ENCODE measurements around the gene MPO. TPM values are rescaled to one million over a fixed set of nuclear protein-coding genes. Genes with fewer than 3 reads are reported as not detected.

The MPO gene
- total RNA-seq, 1 experiment from 2014 or later = not detected

DNA sequence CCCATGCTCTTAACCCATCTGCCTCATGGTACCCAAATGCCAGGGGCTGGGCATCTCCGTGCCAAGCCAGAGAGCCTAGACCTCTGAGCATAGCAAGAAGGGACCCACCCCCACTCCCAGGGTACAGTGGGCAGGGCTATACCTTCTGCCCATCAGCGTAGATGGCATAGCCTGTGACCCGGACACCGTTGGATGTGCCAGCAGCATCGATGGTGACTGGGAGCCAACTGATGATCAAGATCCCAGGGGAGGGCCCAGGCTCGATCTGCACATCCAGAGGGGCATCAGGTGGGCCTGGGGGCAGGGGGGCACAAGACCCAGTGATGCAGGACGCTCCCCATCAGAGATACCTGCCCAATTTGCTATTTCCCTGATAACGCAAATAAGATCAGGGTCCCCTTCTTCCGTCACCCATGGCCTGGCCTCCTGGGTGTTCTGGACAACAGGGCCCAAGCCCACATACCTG is 30.7 kb upstream of the MPO start:
- Histone ChIP-seq H2AFZ (ENCODE audit: low read length) (no peak overlapping the region), H3K27me3 (ENCODE audit: insufficient read depth, low read length) (no peaks in the 10 kb centered on the region), H2BK20ac (ENCODE audit: low read depth, low read length, poor library complexity, severe bottlenecking) (no peak overlapping the region), H3K4ac (ENCODE audit: low read depth, low read length) (no peak overlapping the region), H3K79me1 (ENCODE audit: insufficient read depth, low read depth, low read length, poor library complexity, severe bottlenecking) (no peaks in the 10 kb centered on the region), H2BK15ac (ENCODE audit: low read depth, low read length) (no peak overlapping the region), H3K4me1 (ENCODE audit: insufficient read depth, low read length) (no peaks in the 10 kb centered on the region), H3K56ac (ENCODE audit: insufficient read length, low read depth, low read length) (no peak overlapping the region), H4K20me1 (ENCODE audit: control insufficient read depth, insufficient read depth, insufficient read length) (no peaks in the 10 kb centered on the region), H3K27ac (ENCODE audit: insufficient read length, low read depth, low read length) (no peak overlapping the region), H3K23me2 (ENCODE audit: insufficient read length, low read depth, low read length, poor library complexity, severe bottlenecking) (no peaks in the 10 kb centered on the region), H2AK5ac (ENCODE audit: insufficient read length, low read length) (no peak overlapping the region), H4K5ac (ENCODE audit: insufficient read length, low read depth, low read length) (no peak overlapping the region), H2BK120ac (ENCODE audit: low read depth, low read length, poor library complexity, severe bottlenecking) (no peak overlapping the region), H3K9me3 (ENCODE audit: control insufficient read depth, low read depth, low read length) (no peaks in the 10 kb centered on the region), H3K18ac (ENCODE audit: insufficient read length, low read depth, low read length) (no peak overlapping the region), H3K14ac (ENCODE audit: insufficient read depth, low read length) (no peak overlapping the region), H2BK12ac (ENCODE audit: insufficient read length, low read depth, low read length) (no peak overlapping the region), H4K91ac (ENCODE audit: insufficient read length, low read depth, low read length) (no peak overlapping the region), H3T11ph (ENCODE audit: low read length) (no peak overlapping the region), H3K79me2 (ENCODE audit: insufficient read depth, low read length) (no peaks in the 10 kb centered on the region), H3K23ac (ENCODE audit: insufficient read length, low read depth, low read length) (no peak overlapping the region), H3K4me2 (ENCODE audit: insufficient read depth, insufficient read length, low read length) (no peak overlapping the region), H2BK5ac (ENCODE audit: insufficient read length, low read length) (no peak overlapping the region), H4K8ac (replicated peaks; ENCODE audit: insufficient read length, low read depth, low read length) (no peak overlapping the region), H3K9ac (ENCODE audit: extremely low read depth, insufficient read length, low read length) (no peak overlapping the region)
- DNase-seq = no peak
- no peaks in the 10 kb centered on the region for H3K36me3 Mint-ChIP-seq (ENCODE audit: insufficient read depth in 1 of 3, low read depth in 3 of 3)
- no peak overlapping the region for H3K27ac Mint-ChIP-seq
- WGBS (ENCODE audit: extremely low coverage, insufficient read length, low lambda C conversion rate) = no CpG with 5 or more reads among the region's 9 CpGs
- peaks cover 0 to 17% of the 10 kb centered on the region in 2 experiments; a peak in 2 of 4 replicates for H3K4me1 Mint-ChIP-seq
- H3K27me3 Mint-ChIP-seq (ENCODE audit: low read depth) = 0 out of 2 replicates have a peak, but pooled peaks cover 2% of the 10 kb centered on the region
- no peak overlapping the region for H3K4me3 Mint-ChIP-seq
- H3K9me3 Mint-ChIP-seq = no peaks in the 10 kb centered on the region
- TF ChIP-seq, protein P1, sequence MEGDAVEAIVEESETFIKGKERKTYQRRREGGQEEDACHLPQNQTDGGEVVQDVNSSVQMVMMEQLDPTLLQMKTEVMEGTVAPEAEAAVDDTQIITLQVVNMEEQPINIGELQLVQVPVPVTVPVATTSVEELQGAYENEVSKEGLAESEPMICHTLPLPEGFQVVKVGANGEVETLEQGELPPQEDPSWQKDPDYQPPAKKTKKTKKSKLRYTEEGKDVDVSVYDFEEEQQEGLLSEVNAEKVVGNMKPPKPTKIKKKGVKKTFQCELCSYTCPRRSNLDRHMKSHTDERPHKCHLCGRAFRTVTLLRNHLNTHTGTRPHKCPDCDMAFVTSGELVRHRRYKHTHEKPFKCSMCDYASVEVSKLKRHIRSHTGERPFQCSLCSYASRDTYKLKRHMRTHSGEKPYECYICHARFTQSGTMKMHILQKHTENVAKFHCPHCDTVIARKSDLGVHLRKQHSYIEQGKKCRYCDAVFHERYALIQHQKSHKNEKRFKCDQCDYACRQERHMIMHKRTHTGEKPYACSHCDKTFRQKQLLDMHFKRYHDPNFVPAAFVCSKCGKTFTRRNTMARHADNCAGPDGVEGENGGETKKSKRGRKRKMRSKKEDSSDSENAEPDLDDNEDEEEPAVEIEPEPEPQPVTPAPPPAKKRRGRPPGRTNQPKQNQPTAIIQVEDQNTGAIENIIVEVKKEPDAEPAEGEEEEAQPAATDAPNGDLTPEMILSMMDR (conservative IDR thresholded peaks at IDR 0.05) = no peak
